ENCODE measurements around the gene IL1RAPL1.
"Not testable (repeated sequence)": the region's sequence is repeated elsewhere in the genome, so short reads cannot be mapped to it uniquely, and the experiment has no call there.

Gene IL1RAPL1

DNA sequence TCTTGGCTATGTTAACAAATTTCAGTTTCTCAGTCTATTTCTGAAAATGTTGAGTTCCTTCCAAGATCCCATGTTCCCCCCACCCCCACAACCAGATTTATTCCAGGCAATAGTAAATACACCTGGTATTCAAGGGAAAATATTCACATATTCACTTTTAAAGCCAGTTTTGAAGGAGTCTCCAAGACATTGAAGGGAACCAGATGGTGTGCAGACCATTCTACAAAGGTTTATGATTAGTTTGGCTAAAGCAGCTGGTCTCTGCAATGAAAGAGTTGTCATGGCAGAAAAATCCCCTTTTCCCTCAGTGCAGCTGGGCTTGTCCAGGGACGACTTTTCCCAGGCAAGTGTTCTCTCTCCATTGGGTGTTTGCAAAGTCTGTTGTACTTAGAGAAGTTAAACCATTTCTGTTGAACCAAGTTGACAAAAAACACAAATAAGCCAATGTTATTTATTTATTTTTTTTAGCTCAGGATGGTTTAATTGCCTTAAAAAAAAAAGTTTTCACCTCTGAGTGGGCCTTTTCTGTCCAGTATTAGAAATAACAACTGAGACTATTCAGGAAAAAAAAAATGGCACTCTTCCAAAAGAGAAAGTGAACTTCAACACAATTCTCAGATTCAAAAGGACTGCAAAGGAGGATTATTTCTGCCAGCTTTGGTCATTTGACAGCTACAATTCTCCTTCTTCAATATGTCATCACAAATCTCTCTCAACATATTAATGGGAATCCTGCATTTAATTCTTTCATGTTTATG lies 410.6 kb downstream of the IL1RAPL1 start:
- no peak for DNase-seq

DNA sequence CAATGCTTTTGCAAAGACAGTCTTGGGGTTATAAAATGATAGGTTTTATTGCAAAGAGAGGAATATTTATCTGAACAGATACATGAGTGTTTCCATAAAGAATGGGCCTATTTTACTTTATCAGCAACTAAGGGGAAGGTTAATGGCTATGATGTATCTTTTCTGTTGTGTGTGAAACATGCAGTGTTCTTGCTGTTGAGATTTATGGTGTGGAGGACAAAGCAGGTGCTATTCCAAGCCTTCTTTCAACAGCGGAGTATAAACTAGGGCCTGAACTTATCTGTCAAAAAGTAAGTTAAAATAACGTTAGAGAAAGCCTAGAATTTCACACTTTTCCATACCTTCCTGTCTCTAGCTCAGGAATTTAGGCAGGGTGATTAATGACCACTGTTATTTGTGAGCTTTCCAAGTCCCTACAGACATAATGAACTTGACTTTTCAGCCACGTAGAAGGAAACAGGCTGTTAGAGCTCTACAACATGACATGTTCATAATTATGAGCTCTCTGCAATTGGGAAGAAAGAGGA lies 411.4 kb downstream of the IL1RAPL1 start:
- DNase-seq = no peak

DNA sequence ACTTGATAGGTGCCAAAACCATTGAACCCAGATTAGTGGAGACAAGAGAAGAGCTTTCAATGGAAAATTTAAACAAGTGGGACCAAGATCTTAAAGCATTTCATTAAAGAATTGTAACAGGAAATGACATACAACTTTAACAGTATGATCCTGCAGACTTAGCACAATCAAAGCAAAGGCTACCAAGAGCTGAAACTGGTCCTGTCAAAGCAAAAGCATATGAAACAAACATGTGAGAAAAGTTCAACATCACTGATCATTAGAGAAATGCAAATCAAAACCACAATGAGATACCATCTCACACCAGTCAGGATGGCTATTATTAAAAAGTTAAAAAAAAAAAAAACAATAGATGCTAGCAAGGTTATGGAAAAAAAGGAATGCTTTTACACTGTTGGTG lies 425.6 kb downstream of the IL1RAPL1 start:
- DNase-seq = no peak

DNA sequence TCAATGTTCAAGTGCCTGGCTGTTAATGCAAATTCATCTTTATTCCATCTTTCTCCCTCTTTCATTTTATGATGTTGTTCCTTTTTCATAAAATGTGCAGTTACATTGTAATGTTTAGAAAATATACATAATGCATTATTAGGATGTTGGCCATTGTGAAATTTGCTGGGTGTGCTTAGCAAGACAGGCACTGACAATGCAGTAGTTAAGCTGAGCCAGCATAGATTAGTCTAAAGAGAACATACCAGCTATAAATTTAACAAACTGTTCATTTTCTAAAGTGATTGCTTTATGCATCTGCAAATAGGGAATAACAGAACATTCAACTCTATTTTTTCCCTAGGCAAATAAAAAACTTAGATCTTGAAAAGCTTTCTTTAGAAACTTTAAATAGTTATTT lies 436.0 kb downstream of the IL1RAPL1 start:
- no peak for DNase-seq

DNA sequence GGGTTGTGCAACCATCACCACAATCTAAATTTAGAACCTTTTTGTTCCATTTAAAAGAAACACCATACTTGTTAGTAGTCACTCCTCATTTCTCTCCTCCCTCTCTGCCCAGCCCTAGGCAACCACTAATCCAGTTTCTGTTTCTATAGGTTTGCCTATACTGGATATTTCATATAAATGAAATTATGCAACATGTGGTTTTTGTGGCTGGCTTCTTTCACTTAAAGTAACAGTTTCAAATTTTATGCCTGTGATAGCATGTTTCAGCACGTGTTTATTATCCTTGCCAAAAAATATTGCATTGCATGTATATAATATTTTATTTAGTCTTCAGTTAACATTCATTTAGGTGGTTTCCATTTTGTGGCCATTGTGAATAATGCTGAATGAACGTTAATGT lies 437.6 kb downstream of the IL1RAPL1 start:
- DNase-seq = no peak

DNA sequence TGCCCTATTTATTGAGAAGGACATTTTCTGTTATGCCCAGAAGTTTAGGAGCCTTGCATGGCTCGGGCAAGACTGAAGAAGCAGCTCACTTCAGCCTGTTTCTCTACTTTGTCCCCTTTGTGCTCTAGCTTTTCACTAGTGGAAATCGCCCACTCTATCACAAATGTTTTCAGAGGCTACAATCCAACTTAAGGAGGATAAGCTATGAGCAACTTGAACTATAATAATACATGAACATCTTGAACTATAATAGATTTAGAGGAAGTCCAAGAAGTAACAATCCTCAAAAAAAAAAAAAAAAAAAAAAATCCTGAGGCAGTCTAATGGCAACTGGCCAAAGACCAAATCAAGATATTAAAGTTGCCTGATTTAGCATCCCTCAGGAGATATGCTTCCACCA lies 452.3 kb downstream of the IL1RAPL1 start:
- no peak for DNase-seq

DNA sequence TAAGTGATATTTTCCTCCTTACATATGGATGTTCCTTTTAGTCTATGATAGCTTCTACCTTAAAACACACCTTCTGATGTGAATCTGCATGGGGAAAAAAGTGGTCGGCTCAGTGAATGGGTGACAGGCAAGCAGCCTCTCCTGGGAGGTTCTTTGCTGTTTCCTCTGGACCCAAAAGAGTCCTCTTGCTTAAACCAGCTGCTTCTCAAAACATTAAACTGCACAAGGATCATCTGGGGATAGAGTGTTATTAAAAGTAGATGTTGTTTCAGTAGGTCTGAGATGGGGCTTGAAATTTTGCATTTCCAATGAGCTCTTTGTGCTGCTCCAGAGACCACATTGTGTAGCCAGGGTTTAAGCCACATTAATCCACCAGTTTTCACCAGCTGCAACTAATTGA lies 452.9 kb downstream of the IL1RAPL1 start:
- no peak for DNase-seq

DNA sequence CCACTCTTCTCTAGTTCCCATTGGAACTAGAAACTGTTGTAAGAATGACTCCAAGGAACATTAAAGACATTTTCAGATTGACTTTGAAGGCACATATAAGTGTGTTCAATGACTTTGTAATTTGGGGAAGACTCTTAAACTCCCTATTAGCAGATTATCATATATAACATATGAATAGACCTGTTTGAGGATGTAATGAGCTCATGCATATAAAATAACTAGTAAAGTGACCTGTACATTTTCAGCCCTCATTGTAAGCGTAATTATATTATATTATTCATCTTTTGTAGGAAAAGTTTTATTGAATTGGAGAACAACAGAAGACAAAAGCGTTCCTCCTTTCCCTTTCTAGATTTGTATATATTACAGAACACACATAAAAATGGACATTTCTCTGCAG lies 455.1 kb downstream of the IL1RAPL1 start:
- DNase-seq = no peak

DNA sequence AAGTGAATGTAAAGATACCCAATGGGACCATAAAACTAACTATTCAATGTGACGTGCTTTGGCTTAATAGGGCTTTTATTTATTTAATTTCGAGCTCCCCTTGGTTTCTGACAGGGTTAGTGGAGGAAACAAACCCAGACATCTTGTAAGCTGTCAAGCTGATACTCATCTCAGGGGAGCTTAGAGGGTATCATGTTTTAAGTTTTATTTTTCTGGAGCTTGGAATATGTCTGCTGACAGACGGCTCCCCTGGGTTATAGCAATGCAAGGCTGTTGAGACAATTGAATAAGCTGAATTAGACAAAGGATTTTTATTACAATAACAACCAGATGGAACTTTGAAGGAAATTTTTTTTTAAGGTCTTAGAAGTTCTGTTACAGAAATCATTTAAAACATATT lies 456.5 kb downstream of the IL1RAPL1 start:
- no peak for DNase-seq

DNA sequence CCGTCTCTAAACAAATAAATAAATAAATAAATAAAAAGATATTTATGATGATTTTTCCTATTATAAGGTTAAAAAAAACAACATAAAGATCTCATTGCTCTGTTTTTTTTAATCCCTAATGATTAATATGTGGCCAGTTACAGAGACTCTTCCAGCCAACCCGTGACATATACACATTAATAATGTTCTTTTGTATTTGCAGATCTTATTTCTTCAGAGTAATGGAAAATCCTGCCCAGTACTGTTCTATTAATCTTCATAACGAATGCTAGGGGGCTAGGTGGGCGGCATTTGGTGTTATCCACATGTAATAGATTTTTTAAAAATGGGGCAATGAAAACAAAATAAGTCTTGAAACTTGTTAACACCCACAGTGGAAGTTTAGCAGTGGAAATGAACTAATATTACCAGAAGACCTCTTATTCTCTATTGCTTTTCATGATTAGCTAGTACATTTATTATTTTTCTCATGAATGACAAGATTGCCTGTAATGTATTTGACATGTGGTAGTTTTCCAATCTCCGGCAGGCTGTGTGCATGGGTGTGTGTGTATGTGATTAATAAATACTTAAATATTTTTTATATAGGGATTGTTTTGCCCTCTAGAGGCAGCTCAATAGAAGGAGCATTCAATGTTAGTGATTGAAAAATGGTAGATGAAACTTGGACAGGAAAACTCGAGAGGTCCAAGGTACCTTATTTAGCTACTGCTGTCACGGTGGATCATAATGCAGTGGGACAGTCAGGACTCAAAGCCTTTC lies 457.4 kb downstream of the IL1RAPL1 start:
- no peak for DNase-seq

DNA sequence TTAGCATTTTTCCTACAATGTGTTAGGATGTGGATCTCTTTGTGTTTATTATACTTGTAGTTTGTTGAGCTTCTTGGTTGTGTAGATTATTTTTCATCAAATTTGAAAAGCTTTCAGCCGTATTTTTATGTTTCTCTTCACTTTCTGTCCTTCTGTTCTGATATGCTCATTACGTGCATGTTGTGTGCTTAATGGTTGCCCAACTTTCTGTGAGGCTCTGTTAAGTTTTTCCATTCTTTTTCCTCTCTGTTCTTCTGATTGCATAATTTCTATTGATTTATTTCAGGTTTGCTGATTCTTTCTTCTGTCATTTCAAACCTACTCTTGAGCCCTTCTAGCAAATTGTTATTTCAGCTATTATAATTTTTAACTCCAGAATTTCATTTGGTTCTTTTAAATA lies 478.2 kb downstream of the IL1RAPL1 start:
- DNase-seq = no peak

DNA sequence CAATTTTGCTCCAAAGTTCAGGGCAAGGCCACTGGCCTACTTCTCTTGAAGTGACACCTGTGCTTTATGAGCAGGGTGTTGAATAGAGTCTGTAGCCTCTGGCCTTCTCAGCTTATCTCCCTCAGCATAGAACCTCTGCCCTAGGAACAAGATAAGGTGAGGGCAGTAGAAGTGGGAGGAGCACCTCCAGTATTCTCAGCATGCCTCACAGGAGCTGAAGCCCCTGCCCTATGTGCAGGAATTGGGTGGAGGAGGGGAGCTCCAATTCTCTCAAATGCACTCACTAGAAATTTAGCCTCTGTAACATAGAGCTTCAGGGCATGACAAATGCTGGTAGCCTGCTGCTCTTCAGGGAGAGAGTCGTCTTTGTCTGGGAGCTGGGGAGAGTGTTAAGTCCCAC lies 479.3 kb downstream of the IL1RAPL1 start:
- no peak for DNase-seq

DNA sequence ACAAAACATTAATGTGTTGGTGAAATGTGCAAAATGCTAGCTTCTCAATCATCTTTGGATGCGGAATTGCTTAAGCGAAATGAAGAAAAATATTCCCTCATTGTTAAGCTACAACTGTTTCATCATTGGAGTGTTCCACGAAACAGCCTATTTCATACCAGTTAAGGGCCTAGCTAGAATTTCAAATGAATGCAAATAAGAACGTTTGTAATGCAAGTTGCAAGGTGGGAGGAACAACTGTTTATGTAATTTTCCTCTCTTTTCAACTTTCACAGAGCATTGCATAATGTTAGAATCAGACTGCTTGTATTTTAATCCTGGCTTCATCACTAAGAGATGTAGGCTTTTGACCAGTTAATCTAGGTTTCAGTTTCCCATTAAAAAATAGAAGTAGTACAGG lies 480.1 kb downstream of the IL1RAPL1 start:
- DNase-seq = no peak

DNA sequence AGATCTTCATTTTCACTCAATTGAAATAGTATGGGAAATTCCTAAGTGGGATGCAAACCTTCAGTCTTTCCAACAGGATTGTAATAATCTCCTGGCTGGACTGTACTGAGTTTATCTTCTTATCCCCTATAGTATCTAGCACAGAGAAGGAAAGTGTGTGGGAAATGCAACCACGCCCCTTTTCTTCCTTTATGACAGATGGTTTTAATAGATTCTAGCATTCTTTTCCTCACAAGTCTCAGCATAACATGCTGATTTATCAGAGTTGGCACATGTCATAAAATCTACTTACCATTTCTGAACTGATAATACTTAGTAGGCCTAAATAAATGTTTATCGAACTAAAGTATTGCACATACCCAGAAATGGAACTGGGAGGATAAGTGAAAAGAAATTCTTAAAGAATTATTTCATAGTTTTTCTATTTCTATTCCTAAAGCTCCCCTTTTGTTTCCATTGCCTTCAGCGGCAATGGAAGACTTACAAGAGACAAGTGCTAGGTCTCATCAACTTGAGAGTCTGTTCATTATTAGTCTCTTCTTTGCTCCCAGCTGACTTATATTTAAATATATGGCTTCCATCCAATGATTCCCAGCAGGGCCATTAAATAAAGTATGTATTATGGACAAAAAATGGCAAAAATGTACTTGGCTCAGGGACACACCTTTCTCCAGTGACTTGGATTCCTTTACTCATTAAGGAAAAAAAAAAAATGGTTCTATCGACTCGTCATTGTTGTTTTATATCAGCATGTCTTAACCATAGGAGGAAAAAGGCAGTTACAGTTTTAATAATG lies 484.5 kb downstream of the IL1RAPL1 start:
- no peak for DNase-seq

DNA sequence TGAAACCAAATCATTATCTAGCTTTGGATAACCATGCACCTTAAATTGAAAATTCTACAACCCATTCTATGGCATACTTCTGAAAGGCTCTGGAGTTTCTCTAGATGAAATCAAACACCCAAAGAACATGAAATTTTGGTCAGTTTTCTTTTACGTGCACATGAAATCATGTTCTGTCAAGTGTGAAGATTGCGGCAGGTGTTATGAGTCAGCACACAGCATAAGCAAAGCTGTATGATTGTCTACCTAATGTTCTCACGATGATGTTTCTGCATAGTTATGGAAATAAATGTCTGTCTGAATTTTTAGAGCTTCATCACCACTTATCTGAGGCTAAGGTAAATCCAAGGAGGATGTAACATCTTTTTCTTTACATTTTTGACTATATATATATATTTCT lies 495.3 kb downstream of the IL1RAPL1 start:
- DNase-seq = no peak

DNA sequence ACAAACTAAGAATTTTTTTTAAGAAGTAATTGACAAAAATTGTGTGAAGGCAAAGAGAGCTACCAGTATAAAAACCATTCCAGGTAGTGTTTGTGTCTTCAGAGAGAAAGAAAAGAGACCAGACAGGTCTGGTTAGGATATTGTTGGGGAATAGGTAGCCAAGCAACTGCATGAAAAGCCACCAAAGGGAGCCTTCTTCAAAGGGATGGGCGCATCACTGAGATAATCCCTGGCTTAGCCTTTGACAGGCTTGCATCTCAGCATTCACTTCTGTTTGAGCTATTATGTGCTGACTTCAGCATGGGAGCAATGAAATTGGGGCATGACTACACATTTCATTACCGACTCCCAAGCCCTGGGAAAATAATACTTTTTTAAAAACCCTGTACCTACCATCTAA lies 496.6 kb downstream of the IL1RAPL1 start:
- no peak for DNase-seq

DNA sequence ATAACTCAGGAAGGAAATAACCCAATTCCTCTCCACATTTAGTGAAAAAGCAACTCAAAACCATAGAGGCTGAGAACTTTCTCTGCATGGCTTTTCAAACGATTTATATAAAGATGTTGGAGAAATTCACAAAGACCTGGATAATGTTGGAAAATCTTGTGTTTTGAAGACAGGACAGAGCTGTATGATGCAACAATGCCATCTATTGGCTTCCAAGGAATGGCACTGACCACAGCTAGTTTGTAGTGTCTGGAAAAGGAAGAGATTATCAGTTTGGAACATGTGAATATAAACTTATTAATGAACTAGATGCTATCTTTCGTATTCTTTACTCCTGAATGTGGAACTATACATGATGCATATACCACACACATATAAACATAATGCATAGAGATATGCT lies 503.6 kb downstream of the IL1RAPL1 start:
- DNase-seq = no peak

DNA sequence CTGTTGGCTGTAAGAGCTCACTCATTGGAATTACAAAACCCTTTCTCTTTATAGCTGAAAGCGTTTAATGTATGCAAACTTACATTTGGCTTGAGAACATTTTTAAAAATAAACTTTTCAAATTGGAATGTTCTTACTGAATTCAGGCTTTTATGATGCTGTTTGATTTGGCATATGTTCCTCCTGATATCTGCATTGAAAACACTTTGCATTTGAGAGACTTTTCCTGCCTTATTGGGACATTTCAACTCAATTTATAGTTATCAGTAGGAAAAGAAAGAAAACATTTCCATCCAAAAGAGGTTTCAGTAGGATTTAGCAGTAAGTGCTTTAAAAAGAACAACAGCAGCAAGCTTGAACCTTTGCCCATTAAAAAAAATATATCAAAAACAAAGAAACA lies 520.0 kb downstream of the IL1RAPL1 start:
- DNase-seq = no peak

DNA sequence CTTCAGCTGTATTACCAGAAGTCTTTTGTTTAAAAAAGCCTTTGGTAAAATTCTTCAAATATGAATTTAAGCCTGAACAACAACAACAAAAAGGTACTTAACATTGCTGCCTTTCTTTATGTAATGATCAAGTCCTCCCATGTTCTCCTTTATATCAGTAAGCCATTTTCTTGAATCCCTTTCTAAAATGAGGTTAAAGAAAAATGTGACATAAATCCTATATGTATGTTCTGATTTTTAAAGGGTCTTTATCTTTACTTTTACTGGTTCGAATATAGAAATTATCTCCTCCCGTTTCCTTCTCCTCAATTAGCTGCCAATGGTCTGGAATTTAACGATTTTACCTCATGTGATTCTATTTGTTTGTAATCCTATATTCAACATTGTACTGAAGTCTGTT lies 522.8 kb downstream of the IL1RAPL1 start:
- no peak for DNase-seq

DNA sequence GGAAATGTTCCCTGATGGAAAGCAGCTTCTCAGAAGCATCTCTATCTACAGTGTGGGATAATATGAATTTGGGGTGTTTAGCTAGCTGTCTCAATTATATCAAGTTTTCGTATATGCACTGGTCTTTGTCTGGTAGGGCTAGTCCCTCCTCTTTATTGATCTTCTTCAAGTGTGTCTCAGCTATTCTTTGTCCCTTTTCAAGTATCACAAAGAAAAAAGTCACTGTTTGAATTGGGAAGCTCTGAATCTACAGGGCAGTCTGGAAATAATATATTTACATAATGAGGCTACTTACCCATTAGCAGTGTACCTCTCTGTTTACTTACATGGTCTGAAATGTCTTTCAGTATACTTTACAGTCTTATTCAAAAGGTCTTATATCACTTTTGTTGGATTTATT lies 526.0 kb downstream of the IL1RAPL1 start:
- no peak for DNase-seq

DNA sequence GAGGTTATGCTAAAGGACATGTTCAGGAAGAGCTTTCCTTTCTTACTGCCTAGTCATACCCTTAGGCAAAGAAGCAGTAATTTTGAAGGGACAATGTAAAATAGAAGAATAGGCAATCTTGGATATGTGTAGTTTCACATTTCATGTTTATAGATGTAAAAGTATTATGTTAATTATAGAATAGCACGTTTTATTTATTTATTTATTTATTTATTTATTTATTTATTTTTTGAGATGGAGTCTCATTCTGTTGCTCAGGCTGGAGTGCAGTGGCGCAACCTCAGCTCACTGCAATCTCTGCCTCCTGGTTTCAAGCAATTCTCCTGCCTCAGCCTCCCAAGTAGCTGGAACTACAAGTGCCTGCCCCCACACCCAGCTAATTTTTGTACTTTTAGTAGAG lies 535.6 kb downstream of the IL1RAPL1 start:
- not testable (repeated sequence) for DNase-seq

DNA sequence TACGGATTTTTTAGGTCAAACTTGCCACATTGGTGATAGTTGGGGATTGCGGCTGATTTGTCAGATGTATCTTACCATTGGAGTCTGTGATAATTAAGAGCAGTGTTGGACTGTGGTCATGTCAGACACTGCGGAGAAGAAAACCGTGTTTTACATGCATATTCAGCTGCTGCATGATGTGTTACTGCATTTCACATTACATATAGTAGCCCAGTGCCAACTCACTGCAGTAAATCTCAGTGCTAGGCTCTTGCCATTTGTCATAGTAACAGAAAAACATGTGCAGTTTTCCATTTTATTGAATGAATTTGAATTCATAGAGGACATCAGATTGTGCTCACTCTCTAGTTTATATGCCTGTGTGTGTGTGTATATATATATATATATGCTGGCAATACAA lies 543.7 kb downstream of the IL1RAPL1 start:
- no peak for DNase-seq

DNA sequence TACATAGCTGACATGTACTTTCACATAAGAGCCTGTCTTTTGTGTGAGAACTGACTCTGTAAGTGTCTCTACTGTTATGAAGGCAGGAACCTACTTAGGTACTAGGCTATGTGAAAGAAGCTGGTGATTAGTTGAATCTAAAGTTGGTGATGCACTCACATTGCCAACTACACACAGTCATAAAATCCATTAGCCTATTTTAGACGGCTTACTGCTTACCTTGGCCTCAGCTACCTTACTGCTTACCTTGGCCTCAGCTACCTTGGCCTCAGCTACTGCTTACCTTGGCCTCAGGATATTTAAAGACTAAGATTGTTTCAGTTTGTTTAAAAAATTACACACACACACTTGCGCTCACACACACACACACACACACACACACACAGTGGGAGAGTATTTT lies 549.7 kb downstream of the IL1RAPL1 start:
- no peak for DNase-seq

DNA sequence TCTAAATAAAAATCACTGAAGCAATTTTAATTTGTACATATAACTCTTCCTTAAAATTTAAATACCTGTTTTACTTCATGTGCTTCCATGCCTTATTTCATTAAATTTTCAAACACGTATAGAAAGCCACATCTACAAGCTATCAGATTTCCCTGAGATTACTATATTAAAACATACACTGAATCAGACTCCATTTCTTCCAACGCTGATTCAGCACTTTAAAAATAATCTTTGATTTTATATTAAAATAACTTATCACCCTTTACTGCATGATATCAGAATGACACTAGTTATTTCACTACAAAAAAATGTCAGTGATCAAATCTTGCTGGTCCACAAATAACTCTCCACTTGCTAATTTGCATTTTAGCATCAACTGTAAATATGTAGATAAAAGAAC lies 550.8 kb downstream of the IL1RAPL1 start:
- no peak for DNase-seq

Data from activated naive CD4-positive, alpha-beta T cell (primary cell).